Stimulated activated CD4-positive, alpha-beta T cell treated with anti-CD3 and anti-CD28 coated beads, Interleukin-1b, Interleukin-23, amount 100 ng/mL, for 1 hour (primary cell): ENCODE results near the gene MLH3.

Source experiments
- DNase-seq, 2 donors: peaks; one replicate each; pipeline ENCODE4 v3.0.0-alpha.2; 2020; ENCODE audit warnings: low read depth in 2 of 2

The MLH3 gene

DNA sequence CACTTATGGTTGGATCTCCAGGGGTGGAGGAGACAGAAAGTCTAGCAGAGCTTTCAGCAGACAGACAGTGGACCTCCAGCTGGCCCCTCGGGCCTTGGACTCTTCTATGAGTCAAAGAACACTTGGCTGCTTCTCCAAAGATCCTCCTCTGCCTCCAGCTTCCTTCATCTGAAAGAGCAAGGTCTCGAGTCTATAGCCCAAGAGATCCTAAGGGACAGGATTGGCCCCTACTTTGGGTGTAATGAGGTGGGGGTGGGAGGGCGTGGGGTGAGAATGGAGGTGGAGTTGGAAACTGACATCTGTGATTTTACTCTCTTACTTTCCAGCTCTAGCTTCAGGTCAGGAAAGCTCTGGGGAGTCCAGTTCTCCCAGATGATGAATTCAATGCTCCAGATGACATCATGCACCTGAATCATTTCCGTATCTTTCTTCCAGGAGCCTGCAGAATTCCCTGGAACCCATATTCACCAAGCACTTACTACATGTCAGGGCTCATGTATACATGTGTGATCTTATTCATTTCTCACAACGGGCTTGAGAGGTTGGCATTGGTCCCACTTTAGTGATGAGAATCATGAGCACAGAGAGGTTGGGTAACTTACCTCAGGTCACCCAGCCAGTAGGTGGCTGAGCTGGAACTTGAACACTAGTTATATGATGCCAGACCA is 85.6 kb downstream of the MLH3 start:
- DNase-seq: no peak

- DNase-seq: no peak
Observed at GRCh38 chr14:74964787-74965485, 86.3 kb downstream of the MLH3 start.
